Measurements from ENCODE around the gene XXYLT1. TPM values are rescaled to one million over a fixed set of nuclear protein-coding genes. Genes with fewer than 3 reads are reported as not detected.
"Not testable (repeated sequence)": the region's sequence is repeated elsewhere in the genome, so short reads cannot be mapped to it uniquely, and the experiment has no call there.

The XXYLT1 gene
- total RNA-seq, 4 donors from 2014 or later: 9.6 to 17.7 (median 13.2) TPM

- H3K4me3 ChIP-seq: no peak overlapping the region
- TF ChIP-seq EP300 (IDR thresholded peaks at IDR 0.05) (no peak), POLR2A (IDR thresholded peaks at IDR 0.05) (no peak), CTCF (IDR thresholded peaks at IDR 0.05) (no peak)
- no peaks in the 10 kb centered on the region for H3K4me1 ChIP-seq
- DNase-seq (ENCODE audit: low spot score in 2 of 2): no peak
- no peak overlapping the region for H3K27ac ChIP-seq
- H3K27me3 ChIP-seq: no peaks in the 10 kb centered on the region
- peaks cover 0 to 4% (median 0%) of the 10 kb centered on the region in 4 donors for H3K9me3 ChIP-seq
- WGBS, 2 donors: 60 to 61% methylated on average over 5 of the region's 5 CpGs
- no peaks in the 10 kb centered on the region for H3K36me3 ChIP-seq
Observed at GRCh38 chr3:195056506-195056905, 214.5 kb downstream of the XXYLT1 start.

- TF ChIP-seq CTCF (IDR thresholded peaks at IDR 0.05) (no peak), POLR2A (IDR thresholded peaks at IDR 0.05) (no peak), EP300 (IDR thresholded peaks at IDR 0.05) (no peak)
- no peak overlapping the region for H3K27ac ChIP-seq
- H3K27me3 ChIP-seq: no peaks in the 10 kb centered on the region
- WGBS, 2 donors: 75 to 84% methylated on average over 6 of the region's 6 CpGs
- H3K9me3 ChIP-seq: peaks cover 0 to 4% (median 0%) of the 10 kb centered on the region in 4 donors
- no peak for DNase-seq (ENCODE audit: low spot score in 2 of 2)
- no peaks in the 10 kb centered on the region for H3K36me3 ChIP-seq
- no peaks in the 10 kb centered on the region for H3K4me1 ChIP-seq
- no peak overlapping the region for H3K4me3 ChIP-seq
Observed at GRCh38 chr3:195054311-195054710, 216.6 kb downstream of the XXYLT1 start.

- Histone ChIP-seq H3K4me1 (no peaks in the 10 kb centered on the region), H3K9me3 (peaks cover 0 to 4% (median 0%) of the 10 kb centered on the region in 4 donors), H3K27me3 (no peaks in the 10 kb centered on the region), H3K27ac (no peak overlapping the region), H3K36me3 (no peaks in the 10 kb centered on the region), H3K4me3 (no peak overlapping the region)
- TF ChIP-seq EP300 (IDR thresholded peaks at IDR 0.05): no peak
- no peak for TF ChIP-seq CTCF (IDR thresholded peaks at IDR 0.05)
- no peak for TF ChIP-seq POLR2A (IDR thresholded peaks at IDR 0.05)
- DNase-seq (ENCODE audit: low spot score in 2 of 2): no peak
- WGBS, 2 donors: 61 to 64% methylated on average over 6 of the region's 6 CpGs
Observed at GRCh38 chr3:195052939-195053338, 218.0 kb downstream of the XXYLT1 start.

GRCh38 chr3:195050296-195050695 is 220.7 kb downstream of the XXYLT1 start:
- not testable (repeated sequence) for H3K36me3 ChIP-seq; DNase-seq (ENCODE audit: low spot score in 2 of 2); H3K27ac ChIP-seq; H3K27me3 ChIP-seq; H3K9me3 ChIP-seq; H3K4me1 ChIP-seq; H3K4me3 ChIP-seq
- WGBS, 2 donors: 89 to 90% methylated on average over 5 of the region's 5 CpGs

GRCh38 chr3:195048059-195048905 is 222.7 kb downstream of the XXYLT1 start:
- no peaks in the 10 kb centered on the region for H3K36me3 ChIP-seq
- no peaks in the 10 kb centered on the region for H3K27me3 ChIP-seq
- TF ChIP-seq POLR2A (IDR thresholded peaks at IDR 0.05): no peak
- TF ChIP-seq CTCF (IDR thresholded peaks at IDR 0.05): no peak
- no peak for TF ChIP-seq EP300 (IDR thresholded peaks at IDR 0.05)
- H3K27ac ChIP-seq: no peak overlapping the region
- no peak for DNase-seq (ENCODE audit: low spot score in 2 of 2)
- no peak overlapping the region for H3K4me3 ChIP-seq
- H3K4me1 ChIP-seq: no peaks in the 10 kb centered on the region
- no peaks in the 10 kb centered on the region for H3K9me3 ChIP-seq
- 68% methylated on average over 16 of the region's 16 CpGs for whole genome bisulfite sequencing, 2 donors

Measured in tibial nerve (tissue), 4 donors.